ENCODE results near the gene CRTAC1. TPM values are rescaled to one million over a fixed set of nuclear protein-coding genes. Genes with fewer than 3 reads are reported as not detected.

Gene CRTAC1
- total and polyA plus RNA-seq, 10 of the 15 experiments (the other 5 are each of a cell fraction or from before 2014, with no cell fraction given) = 0.10 TPM; not detected in 9

DNA sequence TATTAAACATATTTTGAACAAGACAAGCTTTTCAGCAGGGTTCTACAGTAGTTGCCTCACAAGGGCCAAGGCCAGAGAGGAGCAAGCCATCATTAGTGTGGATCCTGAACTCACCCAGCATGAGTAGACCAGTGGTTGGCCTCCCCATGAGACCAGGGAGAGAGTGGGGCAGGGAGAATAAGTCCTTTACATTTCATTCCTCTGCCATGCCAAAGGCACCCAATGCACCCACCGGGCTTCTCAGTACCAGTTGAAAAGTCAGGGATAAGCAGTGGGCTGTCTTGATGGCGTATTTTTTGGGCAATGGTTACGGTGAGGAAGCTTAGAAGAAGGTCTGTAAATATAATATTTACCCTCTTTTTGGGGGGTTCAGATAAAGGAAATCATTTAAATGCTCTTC, 16.6 kb downstream of the CRTAC1 start:
- no peaks in the 10 kb centered on the region for H3K4me1 ChIP-seq (ENCODE audit: control insufficient read depth, insufficient read depth, low read length)
- no peak overlapping the region for H3K4me3 ChIP-seq
- FAIRE-seq (no peak), DNase-seq (ENCODE audit: low read depth, low spot score) (no peak), ATAC-seq (no peak)
- BruUV-seq (replicated peaks) = no TSS peak
- POLR2A ChIA-PET = no interaction called here
- no peaks in the 10 kb centered on the region for H3K36me3 ChIP-seq (ENCODE audit: control insufficient read depth in 2 of 2, insufficient read depth in 2 of 2, low read length in 1 of 2)
- RAD21 ChIA-PET (ENCODE audit: unreplicated experiment) = no interaction called here
- in situ Hi-C loops (cut with MboI) (no loop called here), intact Hi-C loops (cut with micrococcal nuclease; ENCODE audit: unreplicated experiment) (loop anchor here (2.0 kb wide), 1 partner anchor 21 kb away; no protein-coding TSS in a partner anchor)
- no peak overlapping the region for H3K9ac ChIP-seq (ENCODE audit: control insufficient read depth, insufficient read depth, low read length)
- no peak for TF ChIP-seq RCOR1 (conservative IDR thresholded peaks at IDR 0.05; ENCODE audit: low read depth, low read length)
- TF ChIP-seq TCF12 (IDR thresholded peaks at IDR 0.05; ENCODE audit: low read depth, low read length) = no peak
- no peak for TF ChIP-seq TCF3 (IDR thresholded peaks at IDR 0.05; ENCODE audit: borderline replicate concordance, insufficient read depth, low read depth, low read length)
- no peak for TF ChIP-seq NRF1 (conservative IDR thresholded peaks at IDR 0.05; ENCODE audit: low read depth, low read length)
- no peak for TF ChIP-seq RFX5 (IDR thresholded peaks at IDR 0.05; ENCODE audit: low read depth, low read length)
- TF ChIP-seq ATF7 (IDR thresholded peaks at IDR 0.05; ENCODE audit: low read depth) = no peak
- TF ChIP-seq MTA3 (IDR thresholded peaks at IDR 0.05; ENCODE audit: borderline replicate concordance, low read length) = no peak
- TF ChIP-seq CHD4 (IDR thresholded peaks at IDR 0.05) = no peak
- TF ChIP-seq ZSCAN29 (IDR thresholded peaks at IDR 0.05) = no peak
- TF ChIP-seq, protein P1, sequence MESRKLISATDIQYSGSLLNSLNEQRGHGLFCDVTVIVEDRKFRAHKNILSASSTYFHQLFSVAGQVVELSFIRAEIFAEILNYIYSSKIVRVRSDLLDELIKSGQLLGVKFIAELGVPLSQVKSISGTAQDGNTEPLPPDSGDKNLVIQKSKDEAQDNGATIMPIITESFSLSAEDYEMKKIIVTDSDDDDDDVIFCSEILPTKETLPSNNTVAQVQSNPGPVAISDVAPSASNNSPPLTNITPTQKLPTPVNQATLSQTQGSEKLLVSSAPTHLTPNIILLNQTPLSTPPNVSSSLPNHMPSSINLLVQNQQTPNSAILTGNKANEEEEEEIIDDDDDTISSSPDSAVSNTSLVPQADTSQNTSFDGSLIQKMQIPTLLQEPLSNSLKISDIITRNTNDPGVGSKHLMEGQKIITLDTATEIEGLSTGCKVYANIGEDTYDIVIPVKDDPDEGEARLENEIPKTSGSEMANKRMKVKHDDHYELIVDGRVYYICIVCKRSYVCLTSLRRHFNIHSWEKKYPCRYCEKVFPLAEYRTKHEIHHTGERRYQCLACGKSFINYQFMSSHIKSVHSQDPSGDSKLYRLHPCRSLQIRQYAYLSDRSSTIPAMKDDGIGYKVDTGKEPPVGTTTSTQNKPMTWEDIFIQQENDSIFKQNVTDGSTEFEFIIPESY (IDR thresholded peaks at IDR 0.05) = no peak
- no peak for TF ChIP-seq TCF7 (IDR thresholded peaks at IDR 0.05; ENCODE audit: borderline replicate concordance)
- TF ChIP-seq CTCF (IDR thresholded peaks at IDR 0.05 in 2 of 3, conservative IDR thresholded peaks at IDR 0.05 in 1 of 3; ENCODE audit: control insufficient read depth in 2 of 3, extremely low read depth in 1 of 3, insufficient read depth in 1 of 3, low read depth in 3 of 3, low read length in 3 of 3) = no peak
- TF ChIP-seq USF1 (IDR thresholded peaks at IDR 0.05; ENCODE audit: borderline replicate concordance, extremely low read length, insufficient read depth, low read depth, low read length) = no peak
- no peak for TF ChIP-seq ZNF274 (IDR thresholded peaks at IDR 0.05; ENCODE audit: insufficient read depth, insufficient read length)
- TF ChIP-seq FOS (IDR thresholded peaks at IDR 0.05; ENCODE audit: borderline replicate concordance, extremely low read depth, insufficient read length) = no peak
- TF ChIP-seq, protein P2, sequence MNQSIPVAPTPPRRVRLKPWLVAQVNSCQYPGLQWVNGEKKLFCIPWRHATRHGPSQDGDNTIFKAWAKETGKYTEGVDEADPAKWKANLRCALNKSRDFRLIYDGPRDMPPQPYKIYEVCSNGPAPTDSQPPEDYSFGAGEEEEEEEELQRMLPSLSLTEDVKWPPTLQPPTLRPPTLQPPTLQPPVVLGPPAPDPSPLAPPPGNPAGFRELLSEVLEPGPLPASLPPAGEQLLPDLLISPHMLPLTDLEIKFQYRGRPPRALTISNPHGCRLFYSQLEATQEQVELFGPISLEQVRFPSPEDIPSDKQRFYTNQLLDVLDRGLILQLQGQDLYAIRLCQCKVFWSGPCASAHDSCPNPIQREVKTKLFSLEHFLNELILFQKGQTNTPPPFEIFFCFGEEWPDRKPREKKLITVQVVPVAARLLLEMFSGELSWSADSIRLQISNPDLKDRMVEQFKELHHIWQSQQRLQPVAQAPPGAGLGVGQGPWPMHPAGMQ (IDR thresholded peaks at IDR 0.05; ENCODE audit: borderline replicate concordance) = no peak
- TF ChIP-seq NBN (IDR thresholded peaks at IDR 0.05) = no peak
- TF ChIP-seq CEBPB (IDR thresholded peaks at IDR 0.05; ENCODE audit: borderline replicate concordance in 1 of 2, low read depth in 2 of 2, low read length in 2 of 2) = no peak
- TF ChIP-seq SMC3 (IDR thresholded peaks at IDR 0.05; ENCODE audit: borderline replicate concordance, low read length) = no peak
- H4K20me1 ChIP-seq (ENCODE audit: control insufficient read depth, insufficient read depth) = no peaks in the 10 kb centered on the region; the same call in 1 of the 2 replicates
- SMC1A ChIA-PET (ENCODE audit: uncharacterized antibody, unreplicated experiment) = no interaction called here
- peaks cover 2 to 3% of the 10 kb centered on the region in 2 experiments; a peak in 3 of 4 replicates for H3K27me3 ChIP-seq (replicated peaks in 1 of 2; ENCODE audit: control insufficient read depth in 2 of 2, insufficient read depth in 2 of 2, low read length in 1 of 2)
- H3K27ac ChIP-seq (ENCODE audit: control insufficient read depth, insufficient read depth) = no peak overlapping the region
- CTCF ChIA-PET = interaction anchor here (1.1 to 1.5 kb wide), 4 partner anchors 10 to 29 kb away, joined by 3 to 7 read pairs (median 3); no protein-coding TSS in a partner anchor
- H3K9me3 ChIP-seq (replicated peaks; ENCODE audit: control insufficient read depth, insufficient read depth, low read length) = no peaks in the 10 kb centered on the region
- no peak overlapping the region for H3K4me2 ChIP-seq (ENCODE audit: control insufficient read depth, insufficient read depth)
- 0% methylated on average over 3 of the region's 3 CpGs for WGBS (ENCODE audit: insufficient coverage, insufficient replicate concordance, low lambda C conversion rate, missing lambda C conversion rate)
- no peak overlapping the region for H2AFZ ChIP-seq (ENCODE audit: control insufficient read depth, low read depth, low read length)
- no peaks in the 10 kb centered on the region for H3K79me2 ChIP-seq (ENCODE audit: control insufficient read depth, insufficient read depth, low read length)

Data from GM12878 (cell line).